ENCODE results near the gene TCF4. TPM values are rescaled to one million over a fixed set of nuclear protein-coding genes. Genes with fewer than 3 reads are reported as not detected.

The TCF4 gene
- total RNA-seq, 4 donors from 2014 or later: 80.9 to 172 (median 94.0) TPM

DNA sequence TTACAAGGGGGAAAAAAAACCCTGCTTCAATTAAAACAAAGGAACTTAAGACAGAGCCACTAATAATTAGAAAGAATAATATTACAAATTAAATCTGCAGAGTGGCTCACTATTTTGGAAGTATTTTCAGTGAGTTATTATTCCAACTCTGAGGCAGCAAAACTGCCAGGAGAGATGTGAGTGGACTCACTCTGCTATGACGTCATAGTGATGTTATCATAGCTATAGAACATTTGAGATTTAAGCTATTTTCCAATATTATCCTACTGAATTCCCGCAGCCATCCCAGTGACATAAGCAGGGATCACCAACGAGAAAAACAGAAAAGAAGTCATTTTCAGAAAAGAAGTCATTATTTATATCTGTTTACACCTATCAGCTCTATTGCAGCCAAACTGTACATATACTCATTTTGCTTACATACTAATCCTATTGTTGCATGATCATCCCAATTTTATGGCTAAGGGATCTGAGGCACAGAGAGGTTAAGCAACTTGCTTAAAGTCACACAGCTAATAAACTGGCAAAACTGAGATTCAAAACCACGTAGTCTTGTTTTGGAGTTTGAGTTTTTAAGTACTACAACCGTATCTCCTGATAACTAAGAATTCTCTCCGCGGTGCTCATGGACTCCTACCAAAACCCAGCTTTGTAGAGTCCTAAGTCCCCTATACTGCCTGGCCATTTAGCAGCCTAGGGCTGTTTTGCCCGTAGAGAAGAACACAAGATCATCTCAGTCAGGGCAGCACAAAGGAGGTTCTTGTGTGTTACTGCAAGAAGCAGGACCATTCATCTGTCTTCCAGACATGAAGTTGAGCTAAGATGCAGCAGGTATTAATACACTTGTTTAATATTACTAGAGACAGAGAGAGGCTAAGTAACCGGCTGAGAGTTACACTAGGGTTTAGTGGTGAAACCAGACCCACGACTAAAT, 299.8 kb downstream of the TCF4 start:
- Histone ChIP-seq H3K27ac (no peak overlapping the region), H3K4me1 (peaks cover 20% of the 10 kb centered on the region)
- 66% methylated on average over 10 of the region's 10 CpGs for WGBS

DNA sequence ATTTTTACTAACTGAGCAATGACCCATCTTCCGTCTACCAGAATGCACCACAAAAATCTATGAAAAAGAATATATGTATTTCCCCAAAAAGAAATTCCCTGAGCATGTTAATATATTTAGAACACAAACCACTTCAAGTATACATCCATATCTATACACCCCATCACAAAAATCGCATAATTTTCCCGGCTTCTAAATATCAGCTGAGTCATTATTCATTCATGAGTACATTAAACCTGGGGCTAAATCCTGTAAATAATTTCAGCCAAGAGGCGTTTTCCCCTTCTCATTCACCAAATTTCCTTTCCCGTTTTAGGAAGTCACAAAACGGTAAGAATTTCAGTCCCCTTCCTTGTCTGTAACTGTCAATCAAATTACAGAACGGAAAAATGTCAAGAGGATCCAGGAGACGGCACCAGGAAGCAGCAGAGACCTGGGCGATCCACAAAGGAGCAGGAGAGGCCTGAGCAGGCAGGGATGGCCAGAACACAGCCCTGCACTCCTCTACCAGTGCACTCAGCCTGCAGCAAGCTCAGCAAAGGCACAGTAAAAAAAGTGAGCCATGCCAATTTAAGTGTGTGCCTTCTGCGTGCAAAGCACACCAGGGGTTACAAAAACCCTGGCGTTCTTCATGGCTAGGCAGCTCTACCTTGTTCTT, 300.7 kb downstream of the TCF4 start:
- no peaks in the 10 kb centered on the region for H3K36me3 ChIP-seq
- 28% methylated on average over 11 of the region's 11 CpGs for WGBS
- H3K4me3 ChIP-seq: no peak overlapping the region
- no peak for TF ChIP-seq EP300 (IDR thresholded peaks at IDR 0.05)
- TF ChIP-seq POLR2A (IDR thresholded peaks at IDR 0.05): no peak
- TF ChIP-seq CTCF (IDR thresholded peaks at IDR 0.05): no peak
- TF ChIP-seq POLR2AphosphoS5 (IDR thresholded peaks at IDR 0.05): no peak
- H3K9me3 ChIP-seq: no peaks in the 10 kb centered on the region
- H3K27ac ChIP-seq: no peak overlapping the region
- H3K4me1 ChIP-seq: peaks cover 20% of the 10 kb centered on the region
- H3K27me3 ChIP-seq: no peaks in the 10 kb centered on the region
- DNase-seq (ENCODE audit: low spot score in 2 of 2): no peak

More for the DNA sequence above, 299.8 kb downstream of the TCF4 start:
- no peaks in the 10 kb centered on the region for H3K27me3 ChIP-seq
- no peak for DNase-seq (ENCODE audit: low spot score in 2 of 2)
- no peak overlapping the region for H3K4me3 ChIP-seq
- no peaks in the 10 kb centered on the region for H3K9me3 ChIP-seq
- H3K36me3 ChIP-seq: no peaks in the 10 kb centered on the region
- TF ChIP-seq POLR2AphosphoS5 (IDR thresholded peaks at IDR 0.05): no peak
- TF ChIP-seq EP300 (IDR thresholded peaks at IDR 0.05): no peak
- no peak for TF ChIP-seq CTCF (IDR thresholded peaks at IDR 0.05)
- TF ChIP-seq POLR2A (IDR thresholded peaks at IDR 0.05): no peak

DNA sequence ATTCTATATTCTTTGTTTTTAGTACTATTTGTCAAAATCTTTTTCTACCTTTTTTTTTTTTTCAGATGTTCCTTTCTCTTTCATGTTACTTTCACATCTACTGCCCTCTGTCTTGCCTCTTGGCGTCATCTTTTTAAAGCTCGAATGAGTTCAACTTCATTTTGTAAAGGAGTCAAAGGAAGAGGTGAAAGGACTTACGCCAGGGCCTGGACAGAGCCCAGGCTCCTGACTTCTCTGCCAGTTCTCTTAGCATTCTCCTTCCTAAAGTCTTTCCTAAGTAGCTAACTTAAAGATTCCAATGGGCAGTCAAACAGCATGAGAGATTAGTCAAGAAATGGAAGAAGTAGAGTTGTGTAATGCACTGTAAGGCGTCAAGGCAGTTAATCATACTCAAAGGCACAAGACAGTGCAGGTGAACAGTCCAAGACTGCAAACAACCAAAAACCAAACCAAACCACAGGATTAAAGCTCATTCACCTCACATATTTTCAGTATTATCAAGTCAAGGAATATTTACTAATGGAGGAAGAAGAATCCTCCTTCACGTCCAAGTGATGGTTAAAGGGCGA, 301.7 kb downstream of the TCF4 start:
- peaks cover 20% of the 10 kb centered on the region for H3K4me1 ChIP-seq
- 82% methylated on average over 6 of the region's 6 CpGs for WGBS
- H3K36me3 ChIP-seq: no peaks in the 10 kb centered on the region
- DNase-seq (ENCODE audit: low spot score in 2 of 2): no peak
- TF ChIP-seq CTCF (IDR thresholded peaks at IDR 0.05) (no peak), POLR2AphosphoS5 (IDR thresholded peaks at IDR 0.05) (no peak), POLR2A (IDR thresholded peaks at IDR 0.05) (no peak), EP300 (IDR thresholded peaks at IDR 0.05) (no peak)
- no peaks in the 10 kb centered on the region for H3K27me3 ChIP-seq
- H3K4me3 ChIP-seq: no peak overlapping the region
- H3K27ac ChIP-seq: no peak overlapping the region
- no peaks in the 10 kb centered on the region for H3K9me3 ChIP-seq

- Histone ChIP-seq H3K9me3 (no peaks in the 10 kb centered on the region), H3K4me3 (no peak overlapping the region), H3K27ac (no peak overlapping the region), H3K36me3 (no peaks in the 10 kb centered on the region), H3K4me1 (peaks cover 20% of the 10 kb centered on the region), H3K27me3 (no peaks in the 10 kb centered on the region)
- WGBS: 54% methylated on average over 2 of the region's 2 CpGs
- TF ChIP-seq EP300 (IDR thresholded peaks at IDR 0.05): no peak
- TF ChIP-seq POLR2A (IDR thresholded peaks at IDR 0.05): no peak
- TF ChIP-seq CTCF (IDR thresholded peaks at IDR 0.05): no peak
- no peak for TF ChIP-seq POLR2AphosphoS5 (IDR thresholded peaks at IDR 0.05)
- DNase-seq (ENCODE audit: low spot score in 2 of 2): no peak
These were observed 303.4 kb downstream of the TCF4 start for GRCh38 chr18:55284614-55285013.

- Histone ChIP-seq H3K36me3 (peaks cover 4% of the 10 kb centered on the region), H3K4me1 (peaks cover 11% of the 10 kb centered on the region), H3K27ac (no peak overlapping the region), H3K27me3 (no peaks in the 10 kb centered on the region), H3K4me3 (no peak overlapping the region), H3K9me3 (no peaks in the 10 kb centered on the region)
- WGBS: 82% methylated on average over 3 of the region's 3 CpGs
- TF ChIP-seq EP300 (IDR thresholded peaks at IDR 0.05) (no peak), POLR2AphosphoS5 (IDR thresholded peaks at IDR 0.05) (no peak), CTCF (IDR thresholded peaks at IDR 0.05) (no peak), POLR2A (IDR thresholded peaks at IDR 0.05) (no peak)
- no peak for DNase-seq (ENCODE audit: low spot score in 2 of 2)
These were observed 304.7 kb downstream of the TCF4 start for GRCh38 chr18:55283309-55283708.

All from suprapubic skin (tissue), 4 donors.